Measurements from ENCODE around the gene DDX56. TPM values are rescaled to one million over a fixed set of nuclear protein-coding genes. Genes with fewer than 3 reads are reported as not detected.

The DDX56 gene
- polyA plus RNA-seq, 12 donors, result 28.0 to 62.6 (median 48.9) TPM; not detected in 1

DNA sequence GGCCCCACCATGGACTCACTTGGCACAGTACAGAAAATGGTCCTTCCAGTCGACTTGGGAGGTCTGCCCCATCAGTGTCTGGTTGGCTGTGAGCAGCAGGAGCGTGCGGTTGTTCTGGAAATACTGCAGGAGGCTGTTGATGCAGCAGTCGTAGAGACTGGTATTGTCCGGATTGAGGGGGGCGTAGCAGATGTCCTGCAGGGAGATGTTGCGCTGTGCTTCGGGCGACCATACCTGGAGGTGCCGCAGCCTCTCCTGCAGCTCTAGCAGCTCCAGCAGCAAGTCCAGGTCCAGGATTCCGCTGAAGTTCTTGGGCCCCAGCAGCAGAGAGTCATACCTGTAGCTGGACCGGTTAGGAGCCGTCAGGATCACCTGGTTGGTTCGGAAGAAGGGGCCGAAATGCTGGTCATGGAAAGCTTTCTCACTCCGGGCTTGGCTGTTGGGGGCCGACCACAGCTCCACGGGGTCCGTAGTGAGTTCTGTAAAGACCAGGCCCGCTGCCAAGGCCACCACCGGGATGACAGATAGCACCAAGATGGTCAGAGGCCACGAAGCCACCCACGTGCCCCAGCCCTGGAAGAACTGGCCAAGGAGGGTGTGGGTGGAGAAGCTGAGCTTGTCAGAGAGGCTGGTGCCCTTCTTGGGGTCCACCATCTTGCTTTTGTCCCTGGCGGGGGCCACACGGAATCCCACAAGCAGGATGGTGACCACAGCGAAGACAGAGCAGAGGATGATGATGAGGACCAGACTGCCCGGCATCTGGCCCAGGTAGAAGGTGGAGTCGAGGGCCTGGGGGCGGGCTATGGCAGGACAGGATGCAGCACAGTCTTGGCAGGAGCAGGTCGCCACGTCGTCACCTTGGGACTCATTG is 34.7 kb downstream of the DDX56 start:
- no peak for DNase-seq

- DNase-seq, result no peak
Measured at GRCh38 chr7:44538093-44538797, 35.5 kb downstream of the DDX56 start.

DNA sequence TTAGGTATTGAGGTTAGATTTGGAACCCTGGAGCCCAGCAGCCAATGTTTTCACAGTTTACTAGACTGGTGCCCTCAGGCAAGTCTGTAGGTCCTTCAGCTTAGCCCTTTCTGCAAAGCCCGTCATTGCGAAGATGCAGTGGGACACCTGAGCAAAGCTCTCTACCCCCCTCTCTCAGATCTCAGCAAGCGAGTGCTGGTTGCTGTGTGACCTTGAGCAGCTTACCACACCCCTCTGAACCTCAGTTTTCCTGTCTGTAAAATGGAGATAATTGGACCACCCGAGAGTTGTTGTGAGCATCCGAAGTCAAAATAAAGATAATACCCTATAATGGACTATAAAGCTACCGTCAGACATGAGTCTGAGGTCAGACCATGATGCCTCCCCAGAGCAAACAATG is 36.3 kb downstream of the DDX56 start:
- DNase-seq, result no peak

- no peak for DNase-seq
Measured at GRCh38 chr7:44536090-44536489, 37.6 kb downstream of the DDX56 start.

DNA sequence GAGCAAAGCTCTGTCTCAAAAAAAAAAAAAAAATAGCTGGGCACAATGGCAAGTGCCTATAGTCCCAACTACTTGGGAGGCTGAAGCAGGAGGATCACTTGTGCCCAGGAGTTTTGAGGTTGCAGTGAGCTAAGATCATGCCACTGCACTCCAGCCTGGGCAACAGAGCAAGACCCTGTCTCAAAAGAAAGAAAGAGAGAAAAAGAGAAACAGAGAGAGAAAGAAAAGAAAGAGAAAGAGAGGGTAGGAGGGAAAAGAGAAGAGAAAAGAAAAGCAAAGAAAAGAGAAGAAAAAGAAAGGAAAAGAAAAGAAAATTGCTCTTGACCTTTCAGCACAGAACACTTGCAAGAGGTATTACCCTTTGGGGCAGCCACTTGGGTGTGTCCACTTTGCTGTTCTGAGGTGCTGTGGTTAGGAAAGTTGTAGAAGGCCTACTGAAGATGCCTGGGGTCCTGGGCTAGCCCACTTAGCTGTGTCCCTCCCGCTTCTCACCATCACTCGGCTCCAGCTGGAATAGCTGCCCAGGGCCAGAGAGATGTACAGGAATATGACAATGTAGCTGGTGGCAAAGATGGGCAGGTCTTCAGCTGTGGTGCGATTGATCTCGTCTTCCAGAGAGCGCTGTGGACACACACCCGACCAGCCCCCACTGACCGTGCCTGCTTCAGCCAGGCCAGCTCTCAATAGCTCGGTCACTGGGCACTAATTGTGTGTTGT is 38.2 kb downstream of the DDX56 start:
- no peak for DNase-seq

GRCh38 chr7:44534501-44534900 is 39.2 kb downstream of the DDX56 start:
- no peak for DNase-seq

GRCh38 chr7:44534087-44534486 is 39.6 kb downstream of the DDX56 start:
- no peak for DNase-seq

DNA sequence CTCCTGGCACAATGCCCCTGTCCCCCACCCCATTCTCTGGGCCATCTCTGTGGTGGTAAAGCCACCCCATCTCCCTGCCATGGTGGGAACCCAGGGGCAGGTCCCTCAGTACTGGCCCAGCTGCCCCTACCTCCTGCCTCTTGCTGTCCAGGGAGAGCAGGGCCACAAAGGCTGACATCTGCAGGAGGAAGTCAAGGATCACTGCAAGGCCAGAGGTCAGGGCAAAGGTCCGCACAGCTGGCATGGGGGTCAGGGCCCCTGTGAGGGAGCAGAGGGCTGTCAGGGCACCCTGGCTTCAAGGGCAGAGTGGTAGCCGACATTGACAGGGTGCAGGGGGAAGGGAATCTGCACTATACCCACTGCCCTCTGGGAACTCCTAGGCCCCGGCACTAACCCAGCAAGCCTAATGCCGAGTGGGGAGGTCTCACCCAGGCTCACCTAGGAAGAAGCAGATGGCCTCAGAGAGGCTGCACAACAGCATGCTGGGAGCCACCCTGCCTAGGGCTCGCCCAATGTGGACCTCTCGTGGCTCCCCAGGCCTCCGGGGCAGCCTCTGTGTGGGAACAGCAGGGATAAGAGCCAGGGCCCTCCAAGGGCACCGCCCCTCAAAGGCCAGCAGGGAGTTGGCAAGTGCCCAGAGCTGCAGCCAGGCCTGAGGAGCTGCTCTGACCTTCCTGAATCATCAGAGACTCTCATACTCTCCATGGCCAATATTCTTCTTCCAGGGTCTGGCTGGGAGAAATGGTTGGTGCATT is 40.2 kb downstream of the DDX56 start:
- no peak for DNase-seq

GRCh38 chr7:44531421-44532380 is 42.0 kb downstream of the DDX56 start:
- no peak for DNase-seq

DNA sequence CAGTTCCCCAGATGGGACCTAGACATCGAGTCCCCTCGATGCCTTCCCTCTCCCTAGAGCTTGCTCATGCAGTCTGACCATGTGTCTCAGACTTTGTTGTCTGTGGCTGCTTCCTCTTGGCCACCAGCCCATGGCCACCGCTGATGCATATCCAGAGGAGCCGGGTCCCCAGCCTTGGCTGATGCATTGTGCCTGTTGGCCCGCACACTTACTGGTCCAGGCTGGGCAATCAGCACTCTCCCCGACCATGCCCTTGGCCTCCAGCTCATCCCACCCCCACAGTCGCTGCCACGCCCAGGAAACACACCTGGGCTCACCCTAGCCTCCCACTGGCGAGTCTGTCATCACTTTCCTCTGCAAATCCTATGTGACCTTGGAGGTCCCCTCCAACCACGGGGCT is 42.7 kb downstream of the DDX56 start:
- DNase-seq, result no peak

GRCh38 chr7:44524811-44525388 is 48.8 kb downstream of the DDX56 start:
- no peak for DNase-seq

DNA sequence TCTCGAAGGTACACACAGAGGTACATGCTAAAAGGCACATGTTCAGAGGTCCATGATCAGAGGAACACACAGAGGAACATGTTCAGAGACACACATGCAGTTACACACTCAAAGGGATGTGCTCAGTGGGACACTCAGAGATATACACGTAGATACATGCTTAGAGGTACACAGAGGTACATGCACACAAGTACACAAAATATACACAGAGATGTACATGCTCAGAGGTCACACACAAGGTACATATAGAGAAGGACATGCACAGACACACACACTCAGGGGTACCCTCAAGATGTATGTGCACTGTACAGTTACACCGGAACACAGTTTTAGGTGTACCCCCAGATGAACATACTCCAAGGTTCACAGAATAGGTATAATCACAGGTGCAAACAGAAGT is 51.4 kb downstream of the DDX56 start:
- no peak for DNase-seq

DNA sequence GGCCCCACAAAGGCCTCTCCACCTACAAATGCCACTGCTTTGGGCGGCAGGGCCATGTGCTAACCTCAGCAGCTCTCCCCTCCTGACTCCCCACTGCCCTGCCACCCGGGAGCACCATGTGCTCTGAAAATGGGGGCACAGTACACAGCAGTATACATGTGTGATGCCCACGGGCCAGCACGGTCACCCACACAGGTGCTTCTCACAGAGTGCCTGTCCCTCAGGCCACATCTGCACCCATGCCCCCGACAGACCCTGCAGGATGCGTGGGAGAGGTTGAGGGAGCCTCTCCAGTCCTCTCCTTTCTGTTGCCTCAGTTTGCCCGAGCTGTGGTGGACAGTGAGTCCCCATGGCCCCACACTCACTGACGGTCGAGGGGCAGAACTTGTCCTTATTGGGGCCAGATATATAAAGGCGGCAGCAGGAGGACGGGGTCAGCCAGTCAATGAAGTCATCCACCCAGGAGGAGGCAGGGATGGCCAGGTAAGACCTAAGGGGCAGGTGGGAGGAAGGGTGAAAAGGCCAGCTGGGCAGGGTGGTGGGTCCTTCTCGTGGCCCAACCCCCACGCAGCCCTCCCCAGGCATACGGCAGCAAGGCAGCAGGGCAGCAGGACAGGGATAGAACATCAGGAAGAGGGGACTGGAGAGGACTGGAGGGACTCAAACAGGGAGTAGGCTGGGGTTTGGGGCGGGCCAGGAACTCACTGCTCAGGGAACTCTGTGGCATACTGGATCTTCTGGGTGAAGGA is 52.2 kb downstream of the DDX56 start:
- no peak for DNase-seq

GRCh38 chr7:44520574-44520973 is 53.1 kb downstream of the DDX56 start:
- DNase-seq, result no peak

- no peak for DNase-seq
Measured at GRCh38 chr7:44519546-44519945, 54.2 kb downstream of the DDX56 start.

DNA sequence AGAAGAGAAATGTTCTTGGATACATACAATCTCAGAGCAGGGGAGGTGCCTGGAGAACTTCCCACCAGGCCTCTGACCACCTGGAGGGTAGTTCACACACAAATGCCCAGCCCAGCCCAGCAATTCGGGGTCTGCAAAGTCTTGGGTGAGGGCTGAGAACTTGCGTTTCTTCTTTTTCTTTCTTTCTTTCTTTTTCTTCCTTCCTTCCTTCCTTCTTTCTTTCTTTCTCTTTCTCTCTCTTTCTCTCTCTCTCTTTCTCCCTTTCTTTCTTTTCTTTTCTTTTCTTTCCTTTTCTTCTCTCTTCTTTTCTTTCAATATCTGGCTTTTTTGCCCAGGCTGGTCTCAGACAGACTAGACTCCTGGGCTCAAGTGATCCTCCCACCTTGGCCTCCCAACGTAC is 54.9 kb downstream of the DDX56 start:
- no peak for DNase-seq

DNA sequence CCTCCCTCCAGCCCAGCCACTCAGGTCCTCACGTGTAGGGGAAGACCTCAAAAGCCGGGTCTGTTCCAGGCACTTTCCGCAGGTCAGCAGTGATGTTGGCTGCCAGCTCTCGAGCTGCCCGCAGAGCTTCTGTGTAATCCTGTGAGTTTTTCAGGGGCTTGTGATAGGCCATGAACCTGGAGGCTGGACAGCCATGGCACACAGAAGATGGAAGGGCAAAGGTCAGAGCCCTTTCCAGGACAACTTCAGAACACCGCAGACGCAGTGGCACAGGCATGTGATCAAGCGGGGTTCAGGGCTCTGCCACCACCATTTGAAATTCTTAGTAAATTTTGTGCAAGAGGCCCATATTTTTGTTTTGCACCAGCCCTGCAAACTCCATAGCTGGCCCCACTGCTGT is 56.5 kb downstream of the DDX56 start:
- no peak for DNase-seq
